KBM-7 (cell line): ENCODE measurements around the gene PDE10A.
"Not testable (repeated sequence)": the region's sequence is repeated elsewhere in the genome, so short reads cannot be mapped to it uniquely, and the experiment has no call there.

Experiments
- DNase-seq: peaks from one replicate; pipeline ENCODE4 v3.0.0-alpha.2; 2015
- in situ Hi-C: fragments of 300-500 bp; cut with MboI; formaldehyde crosslinking; loops from 2 replicates; pipeline ENCODE4 v1.14.3; 2020; ENCODE audit warnings: low sequenced_read_pairs, low pct_unique_long_range_greater_than_20kb, mixed read lengths

The PDE10A gene

GRCh38 chr6:165605182-165605875 is 57.7 kb downstream of the PDE10A start:
- in situ Hi-C loops, result no loop called here
- DNase-seq, result no peak

DNA sequence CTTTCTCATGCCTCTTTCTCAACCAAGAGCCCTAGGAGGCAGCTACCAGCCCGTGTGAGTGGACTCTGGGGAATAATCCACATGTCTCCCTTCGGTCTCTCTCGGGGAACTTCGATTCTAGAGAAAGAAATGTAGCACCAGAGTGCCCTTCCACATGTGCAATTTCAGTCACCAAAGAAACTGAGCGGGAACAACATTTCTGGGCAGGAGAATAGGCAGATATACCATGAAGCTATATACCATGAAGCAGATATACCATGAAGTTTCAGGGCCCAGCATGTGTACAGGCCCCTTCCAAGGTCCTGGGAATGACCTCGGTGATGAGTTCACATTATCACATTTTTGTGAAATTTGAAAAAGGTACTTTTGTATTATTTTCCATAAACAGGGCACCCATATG is 60.8 kb downstream of the PDE10A start:
- DNase-seq, result no peak
- in situ Hi-C loops, result no loop called here

DNA sequence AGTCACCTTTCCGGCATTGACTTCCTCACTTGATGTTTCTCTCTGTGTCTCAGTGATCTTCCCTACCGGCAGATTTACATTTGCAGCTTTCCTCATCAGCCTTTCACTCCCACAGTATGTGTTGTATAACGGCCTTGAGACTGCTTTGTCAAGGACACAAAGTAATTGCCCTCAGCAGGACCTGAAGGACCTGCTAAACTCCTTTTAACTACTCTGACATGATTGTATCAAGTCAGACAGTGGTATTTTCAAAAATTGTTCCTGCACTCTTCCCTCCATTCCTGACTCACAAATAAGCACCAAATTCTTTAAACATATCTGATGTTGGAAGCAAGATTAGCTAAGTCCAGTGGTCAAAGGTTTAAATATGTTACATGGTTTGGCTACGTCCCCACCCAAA is 62.4 kb downstream of the PDE10A start:
- in situ Hi-C loops, result no loop called here
- DNase-seq, result no peak

GRCh38 chr6:165599596-165600487 is 63.2 kb downstream of the PDE10A start:
- in situ Hi-C loops, result no loop called here

GRCh38 chr6:165599121-165599520 is 63.9 kb downstream of the PDE10A start:
- in situ Hi-C loops, result no loop called here
- no peak for DNase-seq

More at GRCh38 chr6:165599596-165600487, 63.2 kb downstream of the PDE10A start:
- no peak for DNase-seq

DNA sequence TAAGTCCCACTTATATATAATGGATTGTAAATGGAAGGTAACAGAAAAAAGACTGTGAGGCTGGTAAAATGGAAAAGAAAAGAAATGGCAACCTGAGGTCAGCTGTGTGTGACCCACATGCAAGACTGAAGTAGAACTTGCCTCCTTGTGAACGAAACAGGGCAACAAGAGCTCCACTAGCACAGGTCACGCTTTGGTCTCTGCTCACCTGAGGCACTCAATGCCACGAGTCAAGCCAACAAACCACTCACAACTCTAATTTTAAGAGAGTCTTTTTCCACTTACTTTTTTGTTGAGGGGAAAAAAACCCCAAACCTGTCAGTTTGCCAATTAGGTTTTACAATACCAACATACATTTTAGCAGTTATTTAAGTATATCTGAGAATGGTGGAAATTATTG is 65.2 kb downstream of the PDE10A start:
- DNase-seq, result no peak
- in situ Hi-C loops, result no loop called here

GRCh38 chr6:165594584-165595333 is 68.3 kb downstream of the PDE10A start:
- in situ Hi-C loops, result no loop called here
- DNase-seq, result no peak

DNA sequence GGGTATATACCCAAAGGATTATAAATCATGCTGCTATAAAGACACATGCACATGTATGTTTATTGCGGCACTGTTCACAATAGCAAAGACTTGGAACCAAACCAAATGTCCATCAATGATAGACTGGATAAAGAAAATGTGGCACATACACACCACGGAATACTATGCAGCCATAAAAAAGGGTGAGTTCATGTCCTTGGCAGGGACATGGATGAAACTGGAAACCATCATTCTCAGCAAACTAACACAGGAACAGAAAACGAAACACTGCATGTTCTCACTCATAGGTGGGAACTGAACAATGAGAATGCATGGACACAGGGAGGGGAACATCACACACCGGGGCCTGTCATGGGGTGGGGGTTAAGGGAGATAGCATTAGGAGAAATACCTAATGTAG is 70.1 kb downstream of the PDE10A start:
- in situ Hi-C loops, result not testable (repeated sequence)

DNA sequence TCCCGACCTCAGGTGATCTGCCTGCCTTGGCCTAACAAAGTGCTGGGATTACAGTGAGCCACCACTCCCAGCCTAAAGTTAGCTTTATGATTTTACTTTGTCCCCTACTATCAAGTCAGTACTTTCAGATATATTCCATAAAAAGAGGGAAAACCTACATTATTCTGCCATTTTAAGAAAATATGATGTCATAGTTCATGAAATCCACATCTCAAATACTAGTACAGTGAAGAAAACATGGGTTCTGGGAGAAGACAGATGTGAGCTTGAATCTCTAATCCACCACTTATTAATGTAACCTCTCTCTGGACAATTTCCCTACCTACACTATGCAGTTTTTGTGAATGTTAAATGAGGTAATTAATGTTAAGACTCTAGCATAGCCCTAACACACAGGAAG is 74.5 kb downstream of the PDE10A start:
- in situ Hi-C loops, result no loop called here
- no peak for DNase-seq

More for the DNA sequence above, 70.1 kb downstream of the PDE10A start:
- DNase-seq, result not testable (repeated sequence)

- DNase-seq, result no peak
- in situ Hi-C loops, result no loop called here
These were observed 75.8 kb downstream of the PDE10A start for GRCh38 chr6:165587206-165587605.

GRCh38 chr6:165586706-165587105 is 76.3 kb downstream of the PDE10A start:
- DNase-seq, result no peak
- in situ Hi-C loops, result no loop called here

DNA sequence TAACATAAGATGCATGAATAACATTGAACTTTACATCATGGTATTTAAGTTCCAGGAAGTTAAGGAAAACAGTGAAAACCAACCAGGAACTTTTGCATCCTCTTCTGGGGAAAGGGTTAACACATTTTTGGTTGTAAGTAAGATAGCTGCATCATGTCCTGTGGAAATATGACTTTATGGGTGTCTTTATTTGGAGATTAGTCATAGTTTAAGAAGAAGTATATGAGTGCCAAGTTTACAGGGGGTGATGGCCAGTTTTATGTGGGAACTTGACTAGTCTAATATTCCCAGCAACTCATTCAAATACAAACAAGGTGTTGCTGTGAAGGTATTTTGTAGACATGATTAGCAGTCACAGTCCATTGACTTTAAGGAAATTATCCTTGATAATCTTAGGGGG is 78.0 kb downstream of the PDE10A start:
- no peak for DNase-seq
- in situ Hi-C loops, result no loop called here

DNA sequence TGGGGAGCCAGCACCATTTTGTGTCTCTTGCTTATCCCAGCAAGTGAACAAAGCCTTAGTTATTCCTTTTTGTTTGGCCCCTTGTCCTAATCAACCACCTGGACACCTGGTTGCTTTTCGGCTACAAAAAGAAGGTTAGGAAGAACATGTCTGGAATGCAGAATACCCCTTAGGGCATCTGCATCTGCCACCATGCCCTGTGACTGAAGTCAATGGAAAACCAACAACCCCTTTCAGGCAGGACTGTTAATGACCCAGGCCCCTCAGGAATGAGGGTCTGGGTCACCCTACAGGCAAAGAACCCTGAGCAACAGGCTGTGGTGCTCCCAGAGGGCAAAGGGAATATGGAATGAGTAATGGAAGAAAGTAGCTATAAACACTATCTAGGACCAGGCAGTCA is 78.5 kb downstream of the PDE10A start:
- no peak for DNase-seq
- in situ Hi-C loops, result no loop called here

GRCh38 chr6:165581678-165582077 is 81.4 kb downstream of the PDE10A start:
- DNase-seq, result no peak
- in situ Hi-C loops, result no loop called here

DNA sequence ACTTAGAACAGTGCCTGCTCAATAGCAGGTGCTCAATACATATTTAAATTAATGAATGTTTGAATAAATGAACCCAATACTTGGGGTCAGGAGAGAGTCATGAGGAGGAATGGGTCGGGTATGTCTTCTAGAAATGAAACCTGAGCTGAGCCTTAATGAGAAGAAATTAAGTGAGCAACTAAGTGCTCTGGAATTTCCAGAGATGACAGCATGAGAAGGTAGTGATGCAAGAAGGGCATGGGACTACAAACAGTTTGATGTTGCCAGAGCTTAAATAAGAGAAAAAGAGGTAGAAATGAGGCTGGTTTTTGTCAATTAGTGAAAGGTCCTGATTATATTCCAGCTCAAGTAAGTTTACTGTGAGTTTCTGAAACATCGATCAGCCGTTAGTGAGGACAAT is 82.9 kb downstream of the PDE10A start:
- in situ Hi-C loops, result no loop called here
- DNase-seq, result no peak

- no peak for DNase-seq
- in situ Hi-C loops, result no loop called here
These were observed 83.9 kb downstream of the PDE10A start for GRCh38 chr6:165579151-165579550.

- DNase-seq, result no peak
- in situ Hi-C loops, result no loop called here
These were observed 85.5 kb downstream of the PDE10A start for GRCh38 chr6:165577556-165577955.

GRCh38 chr6:165575158-165575549 is 87.9 kb downstream of the PDE10A start:
- DNase-seq, result no peak
- in situ Hi-C loops, result no loop called here

DNA sequence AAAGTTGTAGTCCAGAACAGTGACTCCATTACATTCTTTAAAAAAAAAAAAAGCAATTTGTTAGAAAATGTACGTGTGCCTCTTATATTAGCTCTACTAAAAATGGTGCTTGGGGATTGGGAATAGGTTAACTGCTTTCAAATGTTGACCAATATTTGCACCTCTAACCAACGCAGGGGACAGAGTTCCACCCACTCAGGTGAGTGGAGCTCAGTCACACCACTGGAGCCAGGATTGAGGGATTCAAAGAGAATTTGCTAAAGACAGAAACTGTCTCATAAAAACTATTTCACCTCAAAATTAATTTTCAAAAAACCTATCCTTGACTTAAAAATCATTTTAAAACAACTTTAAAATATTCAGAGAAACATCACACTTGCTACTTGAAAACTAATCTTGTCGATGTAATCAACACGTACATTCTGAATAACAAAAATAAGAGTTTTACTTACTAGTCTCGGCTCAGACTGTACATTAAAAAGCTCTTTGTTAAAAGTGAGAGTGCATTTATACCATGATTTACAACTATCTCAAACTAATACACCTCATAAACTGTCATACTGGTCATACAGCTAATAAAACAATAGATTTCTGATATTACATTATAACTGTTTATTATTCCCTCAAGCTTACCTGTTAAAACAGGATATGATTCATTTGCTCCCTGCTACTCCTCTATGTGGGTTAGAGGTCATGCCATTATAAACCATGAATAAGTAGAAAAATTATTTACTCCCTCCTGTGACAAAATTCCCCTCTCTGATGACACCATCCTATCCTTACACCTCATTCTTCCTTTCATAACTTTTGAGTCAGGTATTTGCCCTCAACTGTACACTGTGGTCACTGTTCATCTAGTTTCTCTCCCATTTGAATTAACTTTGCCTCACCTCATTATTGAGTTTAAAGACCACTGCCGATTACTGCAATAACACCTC is 88.6 kb downstream of the PDE10A start:
- DNase-seq, result no peak
- in situ Hi-C loops, result no loop called here
